Tibial nerve (tissue), 4 donors: Measurements from ENCODE around the gene OR10C1.

Source experiments
- CTCF ChIP-seq, 5 experiments: fragments of 200-600 bp in 3 of 5; fragments of 450-650 bp in 2 of 5; sonication (generic) in 3 of 5; IDR thresholded peaks; one replicate each; pipeline ENCODE4 v1.5.1; 2016 to 2019; ENCODE audit warnings: antibody characterized with exemption in 5 of 5, mild to moderate bottlenecking in 3 of 5, moderate library complexity in 2 of 5
- EP300 ChIP-seq, 2 donors: sonication (generic); formaldehyde crosslinking; IDR thresholded peaks; one replicate each; pipeline ENCODE4 v1.6.1; 2017; ENCODE audit warnings: antibody characterized with exemption in 2 of 2, mild to moderate bottlenecking in 1 of 2

DNA sequence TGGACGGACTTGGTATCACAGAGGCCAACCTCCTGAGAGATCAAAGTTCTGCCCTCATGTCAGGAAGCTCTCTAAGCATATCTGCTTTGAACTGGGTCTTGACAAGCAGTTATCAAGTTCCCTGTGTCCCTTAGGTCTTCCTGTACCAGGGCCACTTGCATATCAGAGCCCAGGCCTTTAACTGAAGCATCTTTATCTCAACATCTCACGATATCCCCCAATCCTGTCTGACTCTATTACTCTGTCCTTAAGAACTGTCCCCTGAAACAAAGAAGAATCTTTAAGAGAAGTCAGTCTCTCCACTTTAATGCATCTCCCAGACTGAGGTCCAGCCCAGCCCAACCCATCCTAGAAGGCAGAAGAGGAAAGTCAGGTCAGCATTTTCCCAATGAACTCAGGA is 40.5 kb downstream of the OR10C1 start:
- TF ChIP-seq CTCF (IDR thresholded peaks at IDR 0.05) (no peak), EP300 (IDR thresholded peaks at IDR 0.05) (no peak)
